HEK293T (cell line): Measurements from ENCODE around the gene ACOXL.

Experiments
- ARNT ChIP-seq: fragments of 450-650 bp; IDR thresholded peaks from 2 replicates; pipeline ENCODE4 v1.6.1; 2017; ENCODE audit warnings: mild to moderate bottlenecking
- BHLHE40 ChIP-seq: fragments of 450-650 bp; IDR thresholded peaks from 2 replicates; pipeline ENCODE4 v1.6.1; 2016; ENCODE audit warnings: mild to moderate bottlenecking, moderate library complexity, borderline replicate concordance
- FOXA1 ChIP-seq: fragments of 450-650 bp; IDR thresholded peaks from 2 replicates; pipeline ENCODE4 v1.6.1; 2016; ENCODE audit warnings: mild to moderate bottlenecking
- FOXK2 ChIP-seq: fragments of 450-650 bp; IDR thresholded peaks from 2 replicates; pipeline ENCODE4 v1.6.1; 2016; ENCODE audit warnings: mild to moderate bottlenecking
- FOXM1 ChIP-seq: fragments of 450-650 bp; IDR thresholded peaks from 2 replicates; pipeline ENCODE4 v1.6.1; 2017; ENCODE audit warnings: mild to moderate bottlenecking, borderline replicate concordance
- LEF1 ChIP-seq: fragments of 450-650 bp; IDR thresholded peaks from 2 replicates; pipeline ENCODE4 v1.6.1; 2017; ENCODE audit warnings: mild to moderate bottlenecking, borderline replicate concordance
- NFRKB ChIP-seq: fragments of 450-650 bp; IDR thresholded peaks from 2 replicates; pipeline ENCODE4 v1.6.1; 2016; ENCODE audit warnings: mild to moderate bottlenecking, moderate library complexity
- SP1 ChIP-seq: fragments of 450-650 bp; IDR thresholded peaks from 2 replicates; pipeline ENCODE4 v1.6.1; 2017
- SUZ12 ChIP-seq: fragments of 450-650 bp; IDR thresholded peaks from 2 replicates; pipeline ENCODE4 v1.6.1; 2016; ENCODE audit warnings: mild to moderate bottlenecking
- TARDBP ChIP-seq: fragments of 450-650 bp; IDR thresholded peaks from 2 replicates; pipeline ENCODE4 v1.6.1; 2016
- ZNF384 ChIP-seq: fragments of 450-650 bp; IDR thresholded peaks from 2 replicates; pipeline ENCODE4 v1.6.1; 2016
- TF ChIP-seq, protein P1 (sequence below): fragments of 450-650 bp; IDR thresholded peaks from 2 replicates; pipeline ENCODE4 v1.6.1; 2016

DNA sequence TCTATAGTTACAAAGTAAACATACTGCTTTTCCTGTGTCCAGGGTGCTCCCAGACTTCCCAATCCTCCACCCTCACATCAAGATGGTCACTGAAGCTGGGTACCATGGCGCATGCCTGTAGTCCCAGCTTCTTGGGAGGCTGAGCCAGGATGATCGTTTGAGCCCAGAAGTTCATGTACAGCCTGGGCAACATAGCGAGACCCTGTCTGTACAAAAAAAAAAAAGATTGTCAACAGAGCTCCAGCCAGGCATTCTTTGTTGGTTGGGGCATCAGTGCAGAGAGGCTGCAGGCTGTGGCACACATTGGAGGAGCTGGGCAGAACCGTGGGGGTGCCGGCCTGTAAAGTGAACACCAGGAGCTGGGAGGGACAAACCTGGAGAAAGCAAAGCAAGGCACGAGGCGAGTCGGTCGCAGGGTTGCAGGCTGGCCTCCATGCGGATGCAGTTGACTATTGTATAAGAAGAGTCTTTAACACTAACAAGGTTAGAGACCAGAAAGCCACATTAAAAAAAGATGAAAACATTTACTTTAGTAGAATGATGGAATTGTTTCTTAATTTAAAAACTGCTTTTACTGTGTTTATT is 51.8 kb downstream of the ACOXL start:
- TF ChIP-seq ARNT (no peak), LEF1 (no peak), TARDBP (no peak), BHLHE40 (no peak), NFRKB (no peak), FOXM1 (no peak), SUZ12 (no peak), ZNF384 (no peak), SP1 (no peak), FOXA1 (no peak), FOXK2 (no peak)
- TF ChIP-seq, protein P1, sequence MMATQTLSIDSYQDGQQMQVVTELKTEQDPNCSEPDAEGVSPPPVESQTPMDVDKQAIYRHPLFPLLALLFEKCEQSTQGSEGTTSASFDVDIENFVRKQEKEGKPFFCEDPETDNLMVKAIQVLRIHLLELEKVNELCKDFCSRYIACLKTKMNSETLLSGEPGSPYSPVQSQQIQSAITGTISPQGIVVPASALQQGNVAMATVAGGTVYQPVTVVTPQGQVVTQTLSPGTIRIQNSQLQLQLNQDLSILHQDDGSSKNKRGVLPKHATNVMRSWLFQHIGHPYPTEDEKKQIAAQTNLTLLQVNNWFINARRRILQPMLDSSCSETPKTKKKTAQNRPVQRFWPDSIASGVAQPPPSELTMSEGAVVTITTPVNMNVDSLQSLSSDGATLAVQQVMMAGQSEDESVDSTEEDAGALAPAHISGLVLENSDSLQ = no peak
